Measurements from ENCODE around the gene WDR26.
"Not testable (repeated sequence)": the region's sequence is repeated elsewhere in the genome, so short reads cannot be mapped to it uniquely, and the experiment has no call there.

The WDR26 gene

DNA sequence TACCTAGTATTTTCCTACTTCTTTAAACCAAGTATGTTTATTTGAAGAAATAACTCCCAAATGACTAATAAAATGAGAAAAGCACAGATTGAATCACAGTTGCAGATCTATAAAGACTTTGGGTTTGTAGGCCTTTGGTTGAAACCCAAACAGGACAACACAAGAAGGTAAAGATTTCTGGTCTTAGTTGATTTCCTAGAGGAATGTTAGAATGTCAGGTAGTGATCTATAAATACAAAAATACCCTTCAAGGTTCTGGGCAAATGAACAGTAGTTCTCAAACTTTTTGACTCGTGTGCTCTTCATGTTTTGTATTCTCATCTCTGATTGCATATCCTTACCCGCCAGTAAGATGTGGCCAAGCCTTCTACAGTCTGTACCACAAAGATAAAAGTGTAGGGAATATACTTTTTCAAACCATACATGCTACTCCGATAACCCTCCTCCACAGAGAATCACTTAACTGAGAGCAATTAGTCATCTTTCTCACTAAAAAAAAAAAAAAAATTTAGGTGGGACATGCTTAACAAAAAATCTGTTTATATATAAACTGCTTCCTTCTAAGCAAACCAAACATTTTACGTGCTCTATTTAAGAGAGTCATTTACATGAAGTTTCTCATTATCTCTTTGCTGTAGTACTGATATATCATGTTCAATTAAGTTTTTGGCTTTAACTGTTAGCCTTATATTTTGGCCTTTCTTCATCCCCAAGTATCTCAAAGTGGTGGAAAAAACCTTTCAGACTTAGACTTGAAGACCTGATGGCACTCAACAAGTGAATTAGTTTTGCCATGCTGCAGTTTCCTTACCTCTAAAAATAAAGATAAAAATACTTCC, 42.0 kb downstream of the WDR26 start:
- DNase-seq, result no peak

DNA sequence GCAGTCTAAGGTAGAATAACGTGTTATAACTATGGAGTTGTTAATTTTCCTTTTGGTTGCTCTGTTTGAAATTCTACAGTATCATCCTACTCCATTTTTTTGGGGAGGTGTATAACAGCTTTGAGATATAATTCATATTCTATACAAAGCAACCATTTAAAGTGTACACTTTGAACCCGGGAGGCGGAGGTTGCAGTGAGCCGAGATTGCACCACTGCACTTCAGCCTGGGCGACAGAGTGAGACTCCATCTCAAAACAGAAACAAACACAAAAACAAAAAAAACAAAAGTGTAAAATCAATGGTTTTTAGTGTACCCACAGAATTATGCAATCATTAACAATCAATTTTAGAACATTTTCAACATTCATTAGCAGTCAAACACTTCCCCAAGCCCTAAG, 44.1 kb downstream of the WDR26 start:
- DNase-seq, result no peak

DNA sequence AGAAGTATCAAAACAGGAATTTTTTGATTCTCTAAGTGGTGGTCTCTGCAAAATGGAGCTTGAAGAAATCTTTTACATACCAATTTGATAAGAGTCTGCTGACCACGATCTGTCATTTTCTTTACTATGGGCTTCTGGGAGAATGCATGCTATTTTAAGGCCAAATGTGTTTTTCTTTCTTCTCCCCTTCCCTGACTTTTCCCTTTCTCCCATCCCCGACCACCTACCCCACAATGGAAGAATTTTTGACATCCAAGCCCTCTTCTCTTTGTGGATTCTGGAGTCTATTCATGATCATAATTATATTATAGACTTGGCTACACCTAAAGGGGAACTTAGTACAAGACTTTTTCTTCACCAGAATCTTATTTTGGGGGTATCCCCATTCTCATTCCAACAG, 46.7 kb downstream of the WDR26 start:
- DNase-seq, result no peak

GRCh38 chr1:224387302-224387912, 47.2 kb downstream of the WDR26 start:
- no peak for DNase-seq

GRCh38 chr1:224383218-224383617, 51.4 kb downstream of the WDR26 start:
- no peak for DNase-seq

- no peak for DNase-seq
Measured at GRCh38 chr1:224381880-224382548, 52.6 kb downstream of the WDR26 start.

DNA sequence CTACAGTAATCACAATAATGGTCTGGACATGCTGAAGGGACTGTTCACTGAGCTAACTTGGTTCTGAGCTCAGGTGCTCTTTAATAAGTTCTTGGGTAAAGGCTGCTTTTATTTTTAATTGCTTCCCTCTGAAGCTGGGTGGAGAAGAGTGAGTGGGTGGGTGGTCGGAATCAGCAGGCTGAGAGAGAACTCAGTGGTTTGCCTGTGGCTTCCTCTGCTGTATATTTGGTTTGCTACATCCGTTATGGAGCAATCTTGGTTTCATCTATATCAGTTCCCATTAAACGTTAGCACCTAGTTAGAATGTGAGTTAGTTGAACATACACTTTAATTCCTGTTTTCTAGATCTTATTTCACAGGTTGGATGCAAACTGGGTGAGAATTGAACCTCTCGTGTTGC, 54.6 kb downstream of the WDR26 start:
- peak in 1 of 14 donors; percentile 4 for DNase-seq

- DNase-seq, result no peak
Measured at GRCh38 chr1:224378855-224379631, 55.6 kb downstream of the WDR26 start.

DNA sequence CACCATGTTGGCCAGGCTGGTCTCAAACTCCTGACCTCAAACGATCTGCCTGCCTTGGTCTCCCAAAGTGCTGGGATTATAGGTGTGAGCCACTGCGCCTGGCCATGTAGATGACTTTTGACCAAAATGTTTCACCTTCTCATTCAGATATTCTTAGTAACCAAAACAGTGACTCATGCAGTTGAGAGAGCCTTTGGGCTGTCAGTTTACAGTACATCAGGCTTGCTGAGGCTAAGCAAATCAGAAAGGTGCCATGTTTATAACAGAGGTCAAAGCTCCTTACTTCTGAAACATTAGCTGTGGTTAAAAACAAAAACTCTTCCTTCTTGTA, 57.0 kb downstream of the WDR26 start:
- DNase-seq, result no peak

GRCh38 chr1:224375059-224375458, 59.5 kb downstream of the WDR26 start:
- no peak for DNase-seq

GRCh38 chr1:224373008-224373590, 61.5 kb downstream of the WDR26 start:
- no peak for DNase-seq

- no peak for DNase-seq
Measured at GRCh38 chr1:224368409-224368808, 66.2 kb downstream of the WDR26 start.

DNA sequence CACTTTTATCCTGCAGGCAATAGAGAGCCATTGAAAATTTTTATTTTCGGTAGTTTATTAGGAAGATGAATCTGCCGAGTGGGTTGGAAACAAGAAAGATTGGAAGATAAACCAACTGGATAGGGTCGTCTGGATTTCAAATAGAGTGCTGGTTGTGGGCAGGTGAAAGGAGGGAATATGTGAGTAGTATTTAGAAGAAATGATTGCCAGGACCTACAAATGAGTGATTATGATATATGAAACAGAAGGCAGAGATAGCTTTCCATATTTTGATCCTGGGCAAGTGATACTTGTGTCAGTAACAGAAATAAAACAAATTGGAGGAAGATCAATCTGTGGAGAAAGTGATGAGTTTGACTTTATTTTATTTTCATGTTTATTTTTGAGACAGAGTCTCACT, 75.4 kb downstream of the WDR26 start:
- DNase-seq, result no peak

GRCh38 chr1:224358237-224358636, 76.4 kb downstream of the WDR26 start:
- DNase-seq, result no peak

DNA sequence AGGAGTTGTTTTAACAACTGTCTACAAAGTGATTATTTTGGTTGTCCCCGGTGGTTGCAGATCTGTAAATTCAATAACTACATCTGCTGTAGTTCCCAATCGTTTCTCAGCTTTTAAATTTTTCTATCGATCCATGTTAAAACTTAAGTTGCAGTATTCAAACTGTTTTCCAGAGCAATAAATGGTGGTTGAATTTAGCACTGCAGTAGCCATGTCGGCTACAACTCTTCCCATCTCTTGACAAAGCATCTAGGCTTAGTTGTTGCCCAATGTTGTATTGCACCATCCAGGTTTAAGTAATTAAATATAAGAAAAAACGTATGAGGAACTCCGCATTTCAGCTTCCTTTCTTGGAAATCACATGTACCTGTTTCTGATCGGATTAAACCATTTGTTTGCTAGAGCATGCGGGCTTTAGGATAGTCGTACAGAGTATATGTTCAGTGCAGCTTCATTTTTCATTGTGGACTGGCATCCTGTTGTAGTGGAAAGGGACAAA, 76.9 kb downstream of the WDR26 start:
- DNase-seq, result no peak

DNA sequence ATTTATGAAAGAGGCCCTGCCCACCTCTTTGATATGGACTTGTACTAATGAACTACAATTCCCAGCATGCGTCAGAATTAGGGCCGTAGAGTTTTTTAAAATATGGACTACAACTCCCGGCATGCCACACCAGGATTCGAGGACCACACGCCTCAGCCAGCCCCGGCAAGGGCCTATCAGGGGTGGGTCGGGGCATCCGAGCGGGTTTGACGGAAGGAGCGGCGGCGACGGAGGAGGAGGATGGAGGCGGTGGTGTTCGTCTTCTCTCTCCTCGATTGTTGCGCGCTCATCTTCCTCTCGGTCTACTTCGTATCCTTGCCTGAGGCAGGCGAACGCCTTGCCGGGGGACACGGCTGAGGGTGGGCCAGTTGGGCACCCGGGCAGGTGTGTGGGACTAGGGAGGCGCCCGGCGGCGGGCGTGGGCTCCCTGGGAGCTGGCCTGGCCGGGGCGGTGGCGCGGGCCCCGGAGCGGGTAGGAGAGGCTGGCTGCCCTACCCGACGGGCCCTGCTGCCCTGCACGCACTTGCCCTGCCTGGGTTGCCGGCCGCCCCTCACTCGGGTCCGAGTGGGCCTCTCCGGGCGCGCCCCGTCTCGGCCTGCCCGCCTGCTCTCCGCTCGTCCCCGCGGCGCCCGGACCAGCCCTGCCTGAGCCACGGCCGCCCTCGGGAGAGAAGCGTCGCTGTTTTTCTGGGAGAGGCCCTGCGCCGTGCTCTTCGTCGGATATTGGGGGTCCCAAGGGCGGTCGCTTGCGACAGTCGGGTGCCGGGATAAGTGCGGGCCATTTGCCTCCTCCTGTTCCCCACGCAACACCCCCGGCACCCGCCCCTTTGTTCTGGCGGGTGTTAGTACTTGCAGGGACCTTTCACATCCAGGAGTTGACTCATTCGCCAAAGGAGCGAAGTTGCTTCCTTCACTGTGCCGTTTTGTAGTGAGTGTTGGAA, 77.6 kb downstream of the WDR26 start, which contains the start of gene CNIH4:
TSS of gene CNIH4 (plus strand) at position 195 of the 941 bp plus-strand sequence. CDS start at position 241, 46 bp downstream.
- DNase-seq, result peak; percentile 38 to 95 (median 82)

GRCh38 chr1:224353975-224354925, 80.3 kb downstream of the WDR26 start:
- DNase-seq, result no peak

DNA sequence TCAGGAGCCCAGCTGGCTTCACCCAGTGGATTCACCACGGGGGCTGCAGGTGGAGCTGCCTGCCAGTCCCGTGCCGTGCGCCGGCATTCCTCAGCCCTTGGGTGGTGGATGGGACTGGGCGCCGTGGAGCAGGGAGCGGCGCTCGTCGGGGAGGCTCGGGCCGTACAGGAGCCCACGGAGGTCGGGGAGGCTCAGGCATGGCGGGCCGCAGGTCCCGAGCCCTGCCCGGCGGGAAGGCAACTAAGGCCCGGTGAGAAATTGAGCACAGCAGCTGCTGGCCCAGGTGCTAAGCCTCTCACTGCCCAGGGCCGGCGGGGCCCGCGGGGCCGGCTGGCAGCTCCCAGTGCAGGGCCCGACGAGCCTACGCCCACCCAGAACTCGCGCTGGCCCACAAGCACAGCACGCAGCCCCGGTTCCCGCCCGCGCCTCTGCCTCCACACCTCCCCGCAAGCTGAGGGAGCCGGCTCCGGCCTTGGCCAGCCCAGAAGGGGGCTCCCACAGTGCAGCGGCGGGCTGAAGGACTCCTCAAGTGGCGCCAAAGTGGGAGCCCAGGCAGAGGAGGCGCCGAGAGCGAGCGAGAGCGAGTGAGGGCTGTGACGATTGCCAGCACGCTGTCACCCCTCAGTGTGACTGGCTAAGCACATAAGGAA, 82.0 kb downstream of the WDR26 start:
- not testable (repeated sequence) for DNase-seq

DNA sequence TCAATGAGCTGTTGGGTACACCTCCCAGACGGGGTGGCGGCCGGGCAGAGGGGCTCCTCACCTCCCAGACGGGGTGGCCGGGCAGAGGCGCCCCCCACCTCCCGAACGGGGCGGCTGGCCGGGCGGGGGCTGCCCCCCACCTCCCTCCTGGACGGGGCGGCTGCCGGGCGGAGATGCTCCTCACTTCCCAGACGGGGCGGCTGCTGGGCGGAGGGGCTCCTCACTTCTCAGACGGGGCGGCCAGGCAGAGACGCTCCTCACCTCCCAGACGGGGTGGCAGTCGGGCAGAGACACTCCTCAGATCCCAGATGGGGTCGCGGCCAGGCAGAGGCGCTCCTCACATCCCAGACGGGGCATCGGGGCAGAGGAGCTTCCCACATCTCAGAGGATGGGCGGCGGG, 84.9 kb downstream of the WDR26 start:
- not testable (repeated sequence) for DNase-seq

Measured in C1 segment of cervical spinal cord (tissue), 14 donors.